ENCODE measurements around the gene CLSTN2.

The CLSTN2 gene

GRCh38 chr3:140223197-140223596 lies 288.2 kb downstream of the CLSTN2 start:
- H3K36me3 Mint-ChIP-seq, result no peaks in the 10 kb centered on the region
- CTCF ChIA-PET, result no interaction called here
- H3K4me1 Mint-ChIP-seq, result no peaks in the 10 kb centered on the region
- no peak overlapping the region for H3K4me3 Mint-ChIP-seq
- no peaks in the 10 kb centered on the region for H3K9me3 Mint-ChIP-seq
- no peak for DNase-seq
- no peak overlapping the region for H3K27ac Mint-ChIP-seq
- no peaks in the 10 kb centered on the region for H3K27me3 Mint-ChIP-seq

DNA sequence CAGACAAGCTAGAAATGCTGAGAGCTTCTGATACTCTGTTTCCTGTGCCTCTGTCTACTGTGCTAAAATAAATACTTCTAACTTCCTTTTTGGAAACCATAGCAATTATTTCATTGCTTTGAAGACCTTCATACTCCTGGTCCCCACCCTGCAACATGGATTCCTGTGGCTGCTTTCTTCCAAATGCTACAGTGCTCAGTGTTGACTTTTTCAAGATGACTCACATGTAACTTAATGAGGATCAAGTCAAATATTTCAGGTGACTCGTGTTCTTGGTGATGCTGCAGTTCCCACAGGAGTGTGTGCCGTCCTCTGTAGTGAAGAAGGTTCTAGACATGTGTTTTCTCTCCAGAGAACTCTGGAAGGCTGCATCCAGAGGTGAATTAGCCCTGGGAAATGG lies 288.6 kb downstream of the CLSTN2 start:
- H3K9me3 Mint-ChIP-seq, result peaks cover 2% of the 10 kb centered on the region
- H3K36me3 Mint-ChIP-seq, result no peaks in the 10 kb centered on the region
- CTCF ChIA-PET, result no interaction called here
- no peak for DNase-seq
- H3K4me3 Mint-ChIP-seq, result no peak overlapping the region
- no peaks in the 10 kb centered on the region for H3K27me3 Mint-ChIP-seq
- no peaks in the 10 kb centered on the region for H3K4me1 Mint-ChIP-seq
- H3K27ac Mint-ChIP-seq, result no peak overlapping the region

DNA sequence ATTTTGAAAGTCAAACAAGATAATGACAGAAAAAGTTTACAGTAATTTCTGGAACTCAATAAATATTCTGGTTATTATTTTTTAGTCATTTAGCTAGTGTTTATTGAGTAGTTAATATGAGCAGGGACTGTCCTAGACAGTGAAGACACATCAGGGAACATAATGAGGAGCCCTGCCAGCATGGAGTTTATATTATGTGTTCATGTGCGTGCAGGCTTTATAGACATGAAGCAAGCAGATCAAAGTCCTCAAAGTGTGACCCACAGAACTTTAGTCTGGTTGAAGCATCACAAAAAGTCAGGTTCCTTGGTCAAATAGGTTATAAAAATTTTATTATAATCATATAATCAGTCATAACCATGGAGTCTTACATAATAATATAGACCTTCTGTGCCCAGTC lies 289.3 kb downstream of the CLSTN2 start:
- H3K9me3 Mint-ChIP-seq, result peaks cover 2% of the 10 kb centered on the region
- H3K27me3 Mint-ChIP-seq, result no peaks in the 10 kb centered on the region
- H3K4me1 Mint-ChIP-seq, result no peaks in the 10 kb centered on the region
- H3K4me3 Mint-ChIP-seq, result no peak overlapping the region
- CTCF ChIA-PET, result no interaction called here
- no peaks in the 10 kb centered on the region for H3K36me3 Mint-ChIP-seq
- H3K27ac Mint-ChIP-seq, result no peak overlapping the region
- DNase-seq, result no peak

DNA sequence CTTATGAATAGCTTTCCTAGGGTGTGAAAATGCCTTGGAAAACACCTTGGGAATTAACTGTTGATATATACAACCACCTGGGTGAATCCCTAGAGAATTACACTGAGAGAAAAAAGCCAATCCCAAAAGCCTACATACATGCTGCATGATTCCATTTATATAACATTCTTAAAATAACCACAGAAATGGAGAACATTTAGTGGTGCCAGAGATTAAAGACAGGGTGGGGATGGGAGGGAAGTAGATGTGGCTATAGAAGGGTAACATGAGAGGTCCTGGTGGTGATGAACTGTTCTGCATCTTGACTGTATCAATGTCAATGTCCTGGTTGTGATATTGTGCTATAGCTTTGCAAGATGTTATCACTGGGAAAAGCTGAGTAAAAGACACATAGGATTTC lies 291.0 kb downstream of the CLSTN2 start:
- CTCF ChIA-PET, result no interaction called here
- no peak for DNase-seq
- Mint-ChIP-seq H3K4me1 (no peaks in the 10 kb centered on the region), H3K36me3 (no peaks in the 10 kb centered on the region), H3K9me3 (peaks cover 5% of the 10 kb centered on the region), H3K4me3 (no peak overlapping the region), H3K27me3 (no peaks in the 10 kb centered on the region), H3K27ac (no peak overlapping the region)

DNA sequence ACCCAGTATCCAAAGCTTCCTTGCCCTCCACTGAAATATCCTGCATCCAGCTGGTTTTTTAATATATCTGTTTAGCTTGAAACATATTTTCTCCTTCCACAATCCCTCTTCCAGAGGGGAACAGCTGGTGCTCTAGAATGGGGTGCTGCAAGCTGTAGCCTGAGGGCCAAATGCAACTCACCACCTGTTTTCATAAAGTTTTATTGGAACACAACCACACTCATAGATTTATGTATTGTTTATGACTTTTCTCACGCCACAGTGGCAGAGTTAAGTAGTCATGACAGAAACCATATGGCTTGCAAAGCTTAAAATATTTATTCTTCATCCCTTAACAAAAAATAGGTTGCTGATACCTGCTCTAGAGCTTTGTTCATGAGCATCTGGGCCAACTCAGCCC lies 298.7 kb downstream of the CLSTN2 start:
- no peak overlapping the region for H3K4me3 Mint-ChIP-seq
- CTCF ChIA-PET, result no interaction called here
- H3K27me3 Mint-ChIP-seq, result no peaks in the 10 kb centered on the region
- H3K4me1 Mint-ChIP-seq, result no peaks in the 10 kb centered on the region
- H3K27ac Mint-ChIP-seq, result no peak overlapping the region
- H3K36me3 Mint-ChIP-seq, result no peaks in the 10 kb centered on the region
- DNase-seq, result no peak
- H3K9me3 Mint-ChIP-seq, result peaks cover 3% of the 10 kb centered on the region

GRCh38 chr3:140234256-140234655 lies 299.3 kb downstream of the CLSTN2 start:
- Mint-ChIP-seq H3K27ac (no peak overlapping the region), H3K36me3 (no peaks in the 10 kb centered on the region), H3K4me3 (no peak overlapping the region), H3K27me3 (no peaks in the 10 kb centered on the region), H3K4me1 (no peaks in the 10 kb centered on the region), H3K9me3 (peaks cover 3% of the 10 kb centered on the region)
- no peak for DNase-seq
- CTCF ChIA-PET, result no interaction called here

DNA sequence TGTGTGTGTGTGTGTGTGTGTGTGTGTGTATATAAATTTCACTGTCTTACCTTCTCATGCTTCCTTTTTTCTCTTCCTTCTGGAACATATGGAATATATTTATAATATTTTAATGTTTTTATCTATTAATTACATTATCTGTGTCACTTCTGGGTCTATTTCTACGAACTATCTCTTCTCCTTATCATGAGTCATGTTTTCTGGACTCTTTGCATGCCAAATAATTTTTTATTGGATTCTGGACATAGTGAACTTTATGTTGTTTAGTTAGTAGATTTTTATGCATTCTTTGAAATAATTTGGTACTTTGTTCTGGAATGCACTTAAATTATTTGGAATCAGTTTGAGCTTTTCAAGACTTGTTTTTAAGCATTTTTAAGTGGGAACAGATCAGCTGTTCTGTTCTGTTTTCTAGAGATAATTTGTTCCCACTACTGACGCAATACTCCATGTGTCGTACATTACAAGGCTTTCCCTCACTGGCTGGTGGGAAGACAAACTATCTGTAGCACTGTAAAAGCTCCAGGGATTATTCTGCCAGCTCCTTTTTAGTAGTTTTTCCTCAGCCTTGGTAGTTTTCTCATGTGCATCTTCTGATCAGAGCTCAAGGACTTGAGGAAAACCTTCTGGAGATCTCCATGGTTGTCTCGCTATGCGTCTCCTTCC lies 302.0 kb downstream of the CLSTN2 start:
- Mint-ChIP-seq H3K9me3 (no peaks in the 10 kb centered on the region), H3K36me3 (no peaks in the 10 kb centered on the region), H3K27me3 (no peaks in the 10 kb centered on the region), H3K27ac (no peak overlapping the region), H3K4me3 (no peak overlapping the region), H3K4me1 (no peaks in the 10 kb centered on the region)
- CTCF ChIA-PET, result no interaction called here
- no peak for DNase-seq

DNA sequence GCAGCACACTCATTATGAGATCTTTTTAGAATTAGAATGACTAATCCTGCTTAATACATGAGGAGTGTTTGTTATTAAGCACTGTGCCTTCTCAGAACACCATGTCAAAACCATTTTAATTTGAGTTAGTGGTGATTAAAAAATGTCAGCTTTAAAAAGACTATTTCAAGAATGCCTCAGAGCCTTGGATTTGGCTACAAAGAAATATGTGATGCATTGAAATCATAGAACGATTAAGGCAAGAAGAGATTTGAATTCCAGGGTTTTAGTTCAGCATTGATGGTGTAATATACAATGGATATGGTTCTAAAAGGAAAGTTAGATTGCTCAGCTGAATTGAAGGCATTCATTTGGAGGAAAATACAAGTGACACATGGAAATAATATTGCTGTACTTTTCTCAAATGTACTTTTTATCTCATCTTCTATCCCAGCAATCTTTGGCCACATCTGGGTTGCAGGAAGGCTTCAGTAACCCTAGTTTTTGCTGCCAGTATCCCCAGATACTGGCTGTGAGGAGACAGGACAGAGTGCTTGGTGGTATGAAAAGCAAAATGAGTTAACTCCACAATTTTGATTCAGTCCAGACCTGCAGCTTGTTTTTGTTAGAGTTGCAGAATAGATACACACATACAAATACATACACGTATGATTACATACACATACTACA lies 303.8 kb downstream of the CLSTN2 start:
- H3K4me1 Mint-ChIP-seq, result no peaks in the 10 kb centered on the region
- no peaks in the 10 kb centered on the region for H3K9me3 Mint-ChIP-seq
- CTCF ChIA-PET, result no interaction called here
- H3K27ac Mint-ChIP-seq, result no peak overlapping the region
- no peaks in the 10 kb centered on the region for H3K36me3 Mint-ChIP-seq
- no peaks in the 10 kb centered on the region for H3K27me3 Mint-ChIP-seq
- no peak for DNase-seq
- no peak overlapping the region for H3K4me3 Mint-ChIP-seq

DNA sequence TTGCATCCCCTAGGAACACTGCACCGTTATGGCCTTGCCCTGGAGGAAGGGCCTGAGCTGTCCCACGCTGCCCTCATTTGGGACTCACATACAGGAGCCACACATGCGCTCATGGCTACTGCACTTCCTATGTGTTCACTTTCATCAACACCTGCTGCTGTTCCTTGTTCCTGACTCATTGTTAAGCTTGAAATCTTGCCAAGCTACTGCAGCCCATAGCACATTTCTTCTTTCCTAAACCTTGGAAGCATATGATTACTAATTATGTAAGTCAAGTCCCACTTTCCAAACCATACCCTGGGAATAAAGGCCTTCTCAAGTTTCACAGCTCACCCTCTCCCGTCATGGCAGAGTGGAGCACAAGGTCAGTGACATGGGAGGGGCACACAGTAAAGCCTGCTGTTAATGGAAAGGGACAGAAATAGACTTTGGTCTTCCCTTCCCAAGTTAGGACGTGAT lies 307.9 kb downstream of the CLSTN2 start:
- Mint-ChIP-seq H3K36me3 (no peaks in the 10 kb centered on the region), H3K4me1 (no peaks in the 10 kb centered on the region), H3K27ac (no peak overlapping the region), H3K4me3 (no peak overlapping the region), H3K9me3 (no peaks in the 10 kb centered on the region), H3K27me3 (no peaks in the 10 kb centered on the region)
- CTCF ChIA-PET, result no interaction called here
- DNase-seq, result no peak

DNA sequence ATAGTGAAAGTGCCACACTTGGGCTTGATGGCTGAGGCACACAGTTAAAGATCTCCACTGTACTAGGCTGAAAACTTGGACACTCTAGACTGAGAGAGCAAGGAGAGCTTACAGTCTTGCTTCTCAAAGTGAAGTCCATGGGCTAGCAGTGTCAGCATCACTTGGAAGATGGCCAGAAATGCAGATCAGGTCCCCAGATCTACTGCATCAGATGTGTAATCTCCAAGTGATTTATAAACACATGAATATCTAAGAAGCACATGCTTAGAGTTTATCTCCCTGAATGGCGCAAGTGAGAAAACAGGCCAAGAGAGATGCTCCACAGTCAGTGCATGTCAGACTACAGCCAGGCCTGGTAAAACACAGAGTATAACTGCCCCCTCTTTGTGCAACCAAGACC lies 308.6 kb downstream of the CLSTN2 start:
- H3K9me3 Mint-ChIP-seq, result no peaks in the 10 kb centered on the region

GRCh38 chr3:140244893-140245292 lies 309.9 kb downstream of the CLSTN2 start:
- Mint-ChIP-seq H3K4me1 (no peaks in the 10 kb centered on the region), H3K27ac (no peak overlapping the region), H3K36me3 (no peaks in the 10 kb centered on the region), H3K4me3 (no peak overlapping the region), H3K9me3 (no peaks in the 10 kb centered on the region), H3K27me3 (peaks cover 3% of the 10 kb centered on the region)
- no peak for DNase-seq
- CTCF ChIA-PET, result no interaction called here

More for the DNA sequence above, 308.6 kb downstream of the CLSTN2 start:
- CTCF ChIA-PET, result no interaction called here
- peaks cover 3% of the 10 kb centered on the region for H3K27me3 Mint-ChIP-seq
- no peak overlapping the region for H3K27ac Mint-ChIP-seq
- no peaks in the 10 kb centered on the region for H3K36me3 Mint-ChIP-seq
- no peak for DNase-seq
- no peak overlapping the region for H3K4me3 Mint-ChIP-seq
- no peaks in the 10 kb centered on the region for H3K4me1 Mint-ChIP-seq

DNA sequence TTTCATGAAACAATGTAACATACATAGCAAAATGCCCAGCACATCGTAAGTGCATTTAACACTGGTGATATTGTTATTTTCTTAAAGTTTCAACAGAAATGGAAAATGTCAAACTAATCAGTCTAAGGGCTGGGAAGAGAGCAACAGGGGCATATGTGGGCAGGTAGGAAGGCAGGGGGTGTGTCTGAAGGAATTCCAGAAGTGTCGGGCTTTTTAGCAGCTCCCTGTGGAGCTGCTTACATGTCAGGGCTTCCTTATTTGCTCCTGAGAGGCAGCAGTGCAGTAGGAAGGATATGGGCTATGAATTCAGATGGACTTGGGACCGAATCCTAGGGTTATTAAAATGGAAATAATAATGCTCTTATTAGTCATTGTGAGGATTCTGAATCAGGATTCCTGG lies 311.6 kb downstream of the CLSTN2 start:
- H3K9me3 Mint-ChIP-seq, result no peaks in the 10 kb centered on the region
- no peaks in the 10 kb centered on the region for H3K4me1 Mint-ChIP-seq
- H3K27ac Mint-ChIP-seq, result no peak overlapping the region
- DNase-seq, result no peak
- H3K36me3 Mint-ChIP-seq, result no peaks in the 10 kb centered on the region
- peaks cover 3% of the 10 kb centered on the region for H3K27me3 Mint-ChIP-seq
- no peak overlapping the region for H3K4me3 Mint-ChIP-seq
- CTCF ChIA-PET, result no interaction called here

GRCh38 chr3:140247775-140248174 lies 312.8 kb downstream of the CLSTN2 start:
- CTCF ChIA-PET, result no interaction called here
- Mint-ChIP-seq H3K4me3 (no peak overlapping the region), H3K4me1 (no peaks in the 10 kb centered on the region), H3K27ac (no peak overlapping the region), H3K36me3 (no peaks in the 10 kb centered on the region), H3K27me3 (peaks cover 3% of the 10 kb centered on the region), H3K9me3 (no peaks in the 10 kb centered on the region)
- no peak for DNase-seq

DNA sequence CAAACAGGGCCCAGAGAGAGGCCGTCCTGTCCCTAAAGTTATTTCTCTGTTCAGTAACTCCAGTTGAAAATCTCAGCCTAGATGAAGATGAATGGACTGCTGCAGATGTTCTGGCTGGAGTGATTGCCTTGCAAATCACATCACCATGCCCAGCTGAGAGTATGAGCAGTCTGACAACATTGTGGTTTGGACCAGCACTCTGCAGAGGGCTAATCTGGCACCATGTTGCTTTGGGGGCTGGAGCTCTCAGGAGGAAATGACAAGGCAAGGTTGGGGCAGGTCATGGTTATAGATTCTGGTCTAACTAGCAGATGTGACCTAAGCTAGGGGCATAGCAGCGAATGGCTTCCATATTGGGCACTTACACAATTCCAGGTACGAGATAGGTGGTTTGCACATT lies 314.2 kb downstream of the CLSTN2 start:
- H3K9me3 Mint-ChIP-seq, result no peaks in the 10 kb centered on the region
- H3K36me3 Mint-ChIP-seq, result no peaks in the 10 kb centered on the region
- CTCF ChIA-PET, result no interaction called here
- no peak overlapping the region for H3K4me3 Mint-ChIP-seq
- peaks cover 3% of the 10 kb centered on the region for H3K27me3 Mint-ChIP-seq
- H3K27ac Mint-ChIP-seq, result no peak overlapping the region
- no peaks in the 10 kb centered on the region for H3K4me1 Mint-ChIP-seq
- no peak for DNase-seq

GRCh38 chr3:140250010-140250855 lies 315.2 kb downstream of the CLSTN2 start:
- Mint-ChIP-seq H3K9me3 (no peaks in the 10 kb centered on the region), H3K4me1 (no peaks in the 10 kb centered on the region), H3K27me3 (peaks cover 3% of the 10 kb centered on the region), H3K36me3 (no peaks in the 10 kb centered on the region), H3K4me3 (no peak overlapping the region), H3K27ac (no peak overlapping the region)
- CTCF ChIA-PET, result no interaction called here
- no peak for DNase-seq

Measured in activated naive CD4-positive, alpha-beta T cell treated with anti-CD3 and anti-CD28 coated beads, Interleukin-2, amount 10 ng/mL, durations not matched to agents 7 days and 5 days (primary cell).